H9 (cell line): ENCODE data around the gene STOM. TPM values are rescaled to one million over a fixed set of nuclear protein-coding genes. Genes with fewer than 3 reads are reported as not detected.

Source experiments
- DNase-seq: peaks from one replicate; pipeline ENCODE4 v3.0.0-alpha.2; 2017
- H2AFZ ChIP-seq: one replicate; pipeline ENCODE4 v1.6.1; 2013; ENCODE audit warnings: mild to moderate bottlenecking, low read length, control low read depth, moderate library complexity
- H2AK5ac ChIP-seq: 2 replicates; pipeline ENCODE4 v1.6.1; 2013; ENCODE audit warnings: low read length, control low read depth, mixed read lengths; ENCODE audit not compliant: insufficient read length
- H2BK120ac ChIP-seq: one replicate; pipeline ENCODE4 v1.6.1; 2013; ENCODE audit warnings: low read depth, mild to moderate bottlenecking, low read length, control low read depth, inconsistent platforms; ENCODE audit not compliant: poor library complexity, severe bottlenecking
- H2BK12ac ChIP-seq: 2 replicates; pipeline ENCODE4 v1.6.1; 2013; ENCODE audit warnings: low read length, control low read depth, mixed read lengths, low read depth; ENCODE audit not compliant: insufficient read length
- H2BK15ac ChIP-seq: 2 replicates; pipeline ENCODE4 v1.6.1; 2013; ENCODE audit warnings: low read depth, low read length, control low read depth
- H2BK20ac ChIP-seq: one replicate; pipeline ENCODE4 v1.6.1; 2013; ENCODE audit warnings: low read depth, mild to moderate bottlenecking, low read length, control low read depth, inconsistent platforms; ENCODE audit not compliant: poor library complexity, severe bottlenecking
- H2BK5ac ChIP-seq: 2 replicates; pipeline ENCODE4 v1.6.1; 2013; ENCODE audit warnings: low read length, control low read depth, mixed read lengths; ENCODE audit not compliant: insufficient read length
- H3K14ac ChIP-seq: 2 replicates; pipeline ENCODE4 v1.6.1; 2013; ENCODE audit warnings: low read length, control low read depth; ENCODE audit not compliant: insufficient read depth
- H3K18ac ChIP-seq: 2 replicates; pipeline ENCODE4 v1.6.1; 2013; ENCODE audit warnings: low read depth, mild to moderate bottlenecking, mixed read lengths, low read length, control low read depth; ENCODE audit not compliant: insufficient read length
- H3K23ac ChIP-seq: 2 replicates; pipeline ENCODE4 v1.6.1; 2013; ENCODE audit warnings: low read length, control low read depth, mixed read lengths, low read depth; ENCODE audit not compliant: insufficient read length
- H3K23me2 ChIP-seq: 2 replicates; pipeline ENCODE4 v1.6.1; 2013; ENCODE audit warnings: low read depth, mild to moderate bottlenecking, mixed read lengths, low read length, control low read depth; ENCODE audit not compliant: insufficient read length, poor library complexity, severe bottlenecking
- H3K27ac ChIP-seq: 2 replicates; pipeline ENCODE4 v1.5.1; 2013; ENCODE audit warnings: low read length, control low read depth, mixed read lengths, low read depth; ENCODE audit not compliant: insufficient read length
- H3K27me3 ChIP-seq: 2 replicates; pipeline ENCODE4 v1.6.1; 2013; ENCODE audit warnings: low read length, control low read depth, inconsistent platforms; ENCODE audit not compliant: insufficient read depth
- H3K4ac ChIP-seq: 2 replicates; pipeline ENCODE4 v1.6.1; 2013; ENCODE audit warnings: low read depth, mild to moderate bottlenecking, control low read depth, inconsistent platforms, low read length, moderate library complexity
- H3K4me1 ChIP-seq: 2 replicates; pipeline ENCODE4 v1.6.1; 2013; ENCODE audit warnings: low read length, control low read depth, inconsistent platforms; ENCODE audit not compliant: insufficient read depth
- H3K4me2 ChIP-seq: 2 replicates; pipeline ENCODE4 v1.6.1; 2013; ENCODE audit warnings: low read length, control low read depth, mixed read lengths; ENCODE audit not compliant: insufficient read length, insufficient read depth
- H3K56ac ChIP-seq: 2 replicates; pipeline ENCODE4 v1.6.1; 2013; ENCODE audit warnings: low read depth, mild to moderate bottlenecking, mixed read lengths, low read length, control low read depth; ENCODE audit not compliant: insufficient read length
- H3K79me1 ChIP-seq: 2 replicates; pipeline ENCODE4 v1.6.1; 2013; ENCODE audit warnings: low read depth, mild to moderate bottlenecking, moderate library complexity, low read length, control low read depth, inconsistent platforms; ENCODE audit not compliant: insufficient read depth, poor library complexity, severe bottlenecking
- H3K79me2 ChIP-seq: 2 replicates; pipeline ENCODE4 v1.6.1; 2013; ENCODE audit warnings: low read length, control low read depth, inconsistent platforms; ENCODE audit not compliant: insufficient read depth
- H3K9ac ChIP-seq: 2 replicates; pipeline ENCODE4 v1.6.1; 2013; ENCODE audit warnings: low read length, control low read depth, mixed read lengths; ENCODE audit not compliant: insufficient read length; ENCODE audit errors: extremely low read depth
- H3K9me3 ChIP-seq: one replicate; pipeline ENCODE4 v1.6.1; 2013; ENCODE audit warnings: low read depth, low read length, inconsistent platforms; ENCODE audit not compliant: control insufficient read depth
- H3T11ph ChIP-seq: one replicate; pipeline ENCODE4 v1.6.1; 2013; ENCODE audit warnings: mild to moderate bottlenecking, low read length, control low read depth, inconsistent platforms
- H4K20me1 ChIP-seq: one replicate; pipeline ENCODE4 v1.6.1; 2013; ENCODE audit not compliant: control insufficient read depth, insufficient read length, insufficient read depth
- H4K5ac ChIP-seq: 2 replicates; pipeline ENCODE4 v1.6.1; 2013; ENCODE audit warnings: low read depth, mild to moderate bottlenecking, mixed read lengths, low read length, control low read depth; ENCODE audit not compliant: insufficient read length
- H4K8ac ChIP-seq: replicated peaks from 2 replicates; pipeline ENCODE4 v1.6.1; 2013; ENCODE audit warnings: low read length, control low read depth, mixed read lengths, low read depth; ENCODE audit not compliant: insufficient read length
- H4K91ac ChIP-seq: 2 replicates; pipeline ENCODE4 v1.6.1; 2013; ENCODE audit warnings: low read depth, mild to moderate bottlenecking, moderate library complexity, mixed read lengths, low read length, control low read depth; ENCODE audit not compliant: insufficient read length
- H3K27ac Mint-ChIP-seq, 3 experiments: 2 replicates in 2 of 3; 3 replicates in 1 of 3; pipeline ENCODE4 v1.8.0; 2020 to 2021; ENCODE audit warnings: mixed read lengths in 3 of 3, mild to moderate bottlenecking in 1 of 3, moderate library complexity in 1 of 3
- H3K27me3 Mint-ChIP-seq: 2 replicates; pipeline ENCODE4 v1.8.0; 2021; ENCODE audit warnings: low read depth, mild to moderate bottlenecking, moderate library complexity, mixed read lengths
- H3K36me3 Mint-ChIP-seq, 3 experiments: 2 replicates in 2 of 3; 3 replicates in 1 of 3; pipeline ENCODE4 v1.8.0; 2020 to 2021; ENCODE audit warnings: low read depth in 3 of 3, mixed read lengths in 3 of 3; ENCODE audit not compliant: insufficient read depth in 1 of 3
- H3K4me1 Mint-ChIP-seq, 2 experiments: 2 replicates each; pipeline ENCODE4 v1.8.0; 2020; ENCODE audit warnings: mixed read lengths in 2 of 2
- H3K4me3 Mint-ChIP-seq, 2 experiments: 2 replicates in 1 of 2; 3 replicates in 1 of 2; pipeline ENCODE4 v1.8.0; 2020 to 2021; ENCODE audit warnings: mild to moderate bottlenecking in 2 of 2, mixed read lengths in 2 of 2, moderate library complexity in 1 of 2
- H3K9me3 Mint-ChIP-seq, 2 experiments: 2 replicates in 1 of 2; 3 replicates in 1 of 2; pipeline ENCODE4 v1.8.0; 2020; ENCODE audit warnings: mild to moderate bottlenecking in 2 of 2, mixed read lengths in 2 of 2, moderate library complexity in 1 of 2
- WGBS: extraction: QIAGEN DNeasy Blood & Tissue Kit; methylation state at CpG from one replicate; pipeline ENCODE4 v1.1.7; 2013; ENCODE audit warnings: missing lambda C conversion rate, low lambda C conversion rate, mixed read lengths; ENCODE audit not compliant: insufficient read length; ENCODE audit errors: extremely low coverage; 5-methylcytosine and 5-hydroxymethylcytosine counted together
- total RNA-seq: library from RNA; stranded (reverse); gene quantifications from 2 replicates; pipeline ENCODE4 v1.2.1, GENCODE V29; 2021
- TF ChIP-seq, protein P1 (sequence below): fragments of 200-600 bp; sonication (generic); conservative IDR thresholded peaks from 3 replicates; pipeline ENCODE4 v1.8.0; 2021; ENCODE audit warnings: antibody characterized with exemption, mild to moderate bottlenecking

Gene STOM
- total RNA-seq, 1 experiment from 2014 or later, result 15.3 TPM

DNA sequence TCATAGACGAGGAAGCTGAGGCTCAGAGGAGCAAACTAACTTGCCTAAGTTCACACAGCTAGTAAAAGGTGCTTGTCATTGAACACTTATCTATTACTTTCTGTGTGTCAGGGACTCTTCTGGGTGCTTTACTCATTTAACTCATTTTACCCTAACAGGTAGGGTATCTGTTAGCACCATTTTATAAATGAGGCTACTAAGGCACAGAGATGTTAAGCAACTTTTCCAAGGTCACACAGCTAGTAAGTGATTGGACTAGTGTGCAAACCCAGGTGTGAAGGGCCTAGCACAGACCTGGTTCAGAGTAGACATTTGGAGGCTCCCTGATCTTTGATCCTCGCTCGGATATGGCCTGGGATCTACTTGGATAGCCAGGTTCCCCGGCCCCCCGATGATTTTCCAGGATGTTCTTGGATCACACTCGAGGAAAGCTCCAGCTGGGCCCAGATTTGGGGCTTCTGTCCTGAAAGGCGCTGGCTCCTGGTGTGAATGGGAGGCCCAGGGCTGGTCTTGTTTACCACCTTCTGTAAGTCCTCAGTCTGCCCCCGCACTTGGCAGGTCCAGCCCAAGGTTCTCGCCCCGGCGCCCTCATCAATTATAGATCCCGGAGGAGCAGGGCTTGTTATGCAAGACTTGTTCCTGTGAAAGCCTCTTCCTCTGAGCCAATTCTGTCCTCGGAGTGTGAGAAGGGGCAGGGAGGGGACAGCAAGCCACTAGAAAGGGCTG, 64.6 kb downstream of the STOM start:
- Histone ChIP-seq H2BK12ac (no peak overlapping the region), H2AFZ (no peak overlapping the region), H4K91ac (no peak overlapping the region), H3K4ac (no peak overlapping the region), H2BK5ac (no peak overlapping the region), H4K8ac (no peak overlapping the region), H3K56ac (no peak overlapping the region), H3K4me1 (no peaks in the 10 kb centered on the region), H3K23ac (no peak overlapping the region), H3K14ac (no peak overlapping the region; the same call in 1 of the 2 replicates), H3K79me1 (no peaks in the 10 kb centered on the region), H4K5ac (no peak overlapping the region), H3K23me2 (no peaks in the 10 kb centered on the region), H4K20me1 (no peaks in the 10 kb centered on the region), H3K4me2 (no peak overlapping the region), H3K18ac (no peak overlapping the region), H3K27ac (no peak overlapping the region), H3K79me2 (no peaks in the 10 kb centered on the region), H2BK15ac (no peak overlapping the region), H3K9me3 (no peaks in the 10 kb centered on the region), H2BK20ac (no peak overlapping the region), H3K9ac (no peak overlapping the region), H2AK5ac (no peak overlapping the region), H2BK120ac (no peak overlapping the region), H3K27me3 (peaks cover 9% of the 10 kb centered on the region; the same call in 1 of the 2 replicates), H3T11ph (no peak overlapping the region)
- TF ChIP-seq, protein P1, sequence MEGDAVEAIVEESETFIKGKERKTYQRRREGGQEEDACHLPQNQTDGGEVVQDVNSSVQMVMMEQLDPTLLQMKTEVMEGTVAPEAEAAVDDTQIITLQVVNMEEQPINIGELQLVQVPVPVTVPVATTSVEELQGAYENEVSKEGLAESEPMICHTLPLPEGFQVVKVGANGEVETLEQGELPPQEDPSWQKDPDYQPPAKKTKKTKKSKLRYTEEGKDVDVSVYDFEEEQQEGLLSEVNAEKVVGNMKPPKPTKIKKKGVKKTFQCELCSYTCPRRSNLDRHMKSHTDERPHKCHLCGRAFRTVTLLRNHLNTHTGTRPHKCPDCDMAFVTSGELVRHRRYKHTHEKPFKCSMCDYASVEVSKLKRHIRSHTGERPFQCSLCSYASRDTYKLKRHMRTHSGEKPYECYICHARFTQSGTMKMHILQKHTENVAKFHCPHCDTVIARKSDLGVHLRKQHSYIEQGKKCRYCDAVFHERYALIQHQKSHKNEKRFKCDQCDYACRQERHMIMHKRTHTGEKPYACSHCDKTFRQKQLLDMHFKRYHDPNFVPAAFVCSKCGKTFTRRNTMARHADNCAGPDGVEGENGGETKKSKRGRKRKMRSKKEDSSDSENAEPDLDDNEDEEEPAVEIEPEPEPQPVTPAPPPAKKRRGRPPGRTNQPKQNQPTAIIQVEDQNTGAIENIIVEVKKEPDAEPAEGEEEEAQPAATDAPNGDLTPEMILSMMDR, result no peak
- Mint-ChIP-seq H3K9me3 (no peaks in the 10 kb centered on the region; a peak in 1 of 5 replicates), H3K27me3 (peaks cover 82% of the 10 kb centered on the region), H3K36me3 (peaks cover under 1 to 5% (median 2%) of the 10 kb centered on the region in 3 experiments; a peak in 4 of 7 replicates), H3K4me3 (no peak overlapping the region), H3K27ac (no peak overlapping the region), H3K4me1 (peaks cover 4 to 13% of the 10 kb centered on the region in 2 experiments)
- no CpG with 5 or more reads among the region's 13 CpGs for WGBS
- no peak for DNase-seq
